Measurements from ENCODE around the gene RNF41. TPM values are rescaled to one million over a fixed set of nuclear protein-coding genes. Genes with fewer than 3 reads are reported as not detected.
"Not testable (repeated sequence)": the region's sequence is repeated elsewhere in the genome, so short reads cannot be mapped to it uniquely, and the experiment has no call there.

The RNF41 gene
- total RNA-seq, 2 donors from 2014 or later: 42.8 to 49.4 TPM

GRCh38 chr12:56159482-56160192, 62.1 kb downstream of the RNF41 start:
- intact Hi-C loops (cut with DNase I): loop anchor here in 1 of 2 donors (2.0 to 5.0 kb wide), 3 partner anchors 29 to 42 kb away; partner anchors contain the start of genes ESYT1, RPL41, SMARCC2 and ZC3H10
- no peak for DNase-seq
- ATAC-seq: no peak

GRCh38 chr12:56158926-56159461, 62.7 kb downstream of the RNF41 start:
- intact Hi-C loops (cut with DNase I): loop anchor here in 1 of 2 donors (2.0 to 5.0 kb wide), 3 partner anchors 30 to 42 kb away; partner anchors contain the start of genes ESYT1, RPL41, SMARCC2 and ZC3H10

DNA sequence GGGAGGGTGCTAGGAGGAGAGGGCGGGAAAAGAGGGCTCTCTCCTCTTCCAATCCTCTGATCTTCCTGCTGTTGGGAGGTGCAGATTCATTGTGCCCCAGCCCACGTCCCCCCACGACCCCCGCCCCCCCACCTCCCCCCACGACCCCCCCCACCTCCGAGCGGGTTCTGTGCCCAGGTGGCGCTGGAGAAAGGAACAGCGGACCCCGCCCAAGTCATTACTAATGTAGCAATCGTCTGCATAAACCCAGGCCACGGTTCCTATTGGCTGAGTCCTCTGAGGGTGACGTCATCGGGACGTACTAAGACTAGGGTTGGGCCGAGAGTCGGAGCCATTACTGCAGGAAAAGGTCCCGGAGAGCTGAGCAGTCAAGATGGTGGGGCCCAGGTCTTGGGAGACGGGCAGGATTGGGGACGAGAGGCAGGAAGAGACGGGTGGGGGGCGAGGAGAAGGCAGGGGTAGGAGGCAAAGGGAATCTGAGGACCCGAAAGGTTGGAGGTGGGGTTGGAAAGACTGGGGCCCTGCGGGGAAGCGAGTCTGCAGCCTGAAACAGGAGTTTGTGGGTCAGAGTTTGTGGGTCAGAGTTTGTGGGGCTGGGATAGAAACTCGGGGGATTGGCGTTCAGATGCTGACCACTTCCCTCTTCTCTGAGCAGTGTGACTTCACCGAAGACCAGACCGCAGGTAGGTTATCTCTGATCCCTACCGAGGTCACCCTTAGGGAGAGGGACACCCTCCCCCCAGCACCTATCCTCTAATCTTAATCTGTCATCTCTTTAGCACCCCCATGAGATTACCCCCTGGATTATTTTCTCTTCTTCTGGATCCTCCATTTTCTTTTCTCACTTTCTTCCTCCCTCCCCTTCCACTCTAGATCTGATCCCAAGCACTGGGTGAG, 63.4 kb downstream of the RNF41 start, which contains the start of gene MYL6:
MYL6 (plus strand) TSS at position 331 of the 897 bp plus-strand sequence; CDS start at position 374, 43 bp downstream.
- intact Hi-C loops (cut with DNase I): loop anchor here in 1 of 2 donors (2.0 to 5.0 kb wide), 3 partner anchors 29 to 41 kb away; partner anchors contain the start of genes ESYT1, RPL41, SMARCC2 and ZC3H10
- ATAC-seq (peak; percentile 91), DNase-seq (peak; percentile 97)

More at GRCh38 chr12:56158926-56159461, 62.7 kb downstream of the RNF41 start:
- peak; percentile 70 to 72 for ATAC-seq
- peak; percentile 90 for DNase-seq

DNA sequence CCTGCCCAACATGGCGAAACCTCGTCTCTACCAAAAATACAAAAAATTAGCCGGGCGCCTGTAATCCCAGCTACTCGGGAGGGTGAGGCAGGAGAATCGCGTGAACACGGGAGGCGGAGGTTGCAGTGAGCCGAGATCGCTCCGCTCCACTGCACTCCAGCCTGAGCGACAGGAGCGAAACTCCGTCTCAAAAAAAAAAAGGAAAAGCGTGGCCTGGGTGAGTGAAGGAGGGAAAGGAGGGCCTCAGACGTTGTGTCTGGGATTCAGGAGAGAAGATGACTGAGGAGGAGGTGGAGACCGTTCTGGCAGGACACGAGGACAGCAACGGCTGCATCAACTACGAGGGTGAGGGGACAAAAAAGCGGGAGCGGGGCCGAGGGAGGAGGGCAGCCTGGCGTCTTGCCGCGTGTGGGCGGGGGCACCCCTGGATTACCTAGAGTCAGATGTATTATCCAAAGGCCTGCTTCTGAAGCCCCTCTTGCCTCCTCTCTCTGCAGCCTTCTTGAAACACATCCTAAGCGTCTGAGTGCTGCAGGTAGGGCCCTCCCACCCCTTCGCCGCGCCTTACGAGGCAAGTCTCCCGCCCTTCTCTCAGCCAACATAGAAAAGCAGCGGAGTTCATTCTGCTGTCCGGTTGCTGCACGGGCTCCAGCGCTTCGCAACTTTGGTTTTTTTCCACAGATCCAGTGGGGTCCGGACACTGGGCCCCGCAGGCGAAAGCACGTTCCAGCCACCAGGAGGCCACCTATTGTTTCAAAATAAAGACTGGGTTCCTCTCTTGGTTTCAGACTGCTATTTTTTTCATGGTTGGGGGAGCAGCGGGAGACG, 64.3 kb downstream of the RNF41 start:
- ATAC-seq (peak; percentile 42 to 51), DNase-seq (peak; percentile 81)
- intact Hi-C loops (cut with DNase I): loop anchor here in 1 of 2 donors (2.0 to 5.0 kb wide), 3 partner anchors 29 to 40 kb away; partner anchors contain the start of genes ESYT1, RPL41, SMARCC2 and ZC3H10

DNA sequence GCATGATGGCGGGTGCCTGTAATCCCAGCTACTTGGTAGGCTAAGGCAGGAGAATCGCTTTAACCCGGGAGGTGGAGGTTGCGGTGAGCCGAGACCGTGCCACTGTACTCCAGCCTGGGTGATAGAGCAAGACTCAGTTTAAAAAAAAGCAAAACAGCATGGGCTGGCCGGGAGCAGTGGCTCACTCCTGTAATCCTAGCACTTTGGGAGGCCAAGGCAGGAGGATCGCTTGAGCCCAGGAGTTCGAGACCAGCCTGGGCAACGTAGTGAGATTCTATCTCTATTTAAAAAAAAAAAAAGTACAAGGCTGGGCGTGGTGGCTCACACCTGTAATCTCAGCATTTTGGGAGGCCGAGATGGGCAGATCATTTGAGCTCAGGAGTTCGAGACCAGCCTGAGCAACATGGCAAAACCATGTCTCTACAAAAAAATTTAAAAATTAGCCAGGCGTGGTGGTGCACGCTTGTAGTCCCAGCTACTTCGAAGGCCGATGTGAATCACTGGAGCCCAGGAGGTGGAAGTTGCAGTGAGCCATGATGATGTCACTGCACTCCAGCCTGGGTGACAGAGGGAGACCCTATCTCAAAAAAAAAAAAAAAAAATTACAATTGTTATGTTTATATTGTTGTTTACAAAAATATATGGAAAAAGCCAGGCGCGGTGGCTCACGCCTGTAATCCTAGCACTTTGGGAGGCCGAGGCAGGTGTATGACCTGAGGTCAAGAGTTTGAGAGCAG, 65.1 kb downstream of the RNF41 start:
- ATAC-seq, DNase-seq: not testable (repeated sequence)
- intact Hi-C loops (cut with DNase I): loop anchor here in 1 of 2 donors (5.0 kb wide), 1 partner anchor 39 kb away; the partner anchor contains the start of genes RPL41 and ZC3H10

- intact Hi-C loops (cut with DNase I): loop anchor here in 1 of 2 donors (5.0 kb wide), 1 partner anchor 38 kb away; the partner anchor contains the start of genes RPL41 and ZC3H10
- no peak for DNase-seq
These were observed 66.4 kb downstream of the RNF41 start for GRCh38 chr12:56155256-56155845.

DNA sequence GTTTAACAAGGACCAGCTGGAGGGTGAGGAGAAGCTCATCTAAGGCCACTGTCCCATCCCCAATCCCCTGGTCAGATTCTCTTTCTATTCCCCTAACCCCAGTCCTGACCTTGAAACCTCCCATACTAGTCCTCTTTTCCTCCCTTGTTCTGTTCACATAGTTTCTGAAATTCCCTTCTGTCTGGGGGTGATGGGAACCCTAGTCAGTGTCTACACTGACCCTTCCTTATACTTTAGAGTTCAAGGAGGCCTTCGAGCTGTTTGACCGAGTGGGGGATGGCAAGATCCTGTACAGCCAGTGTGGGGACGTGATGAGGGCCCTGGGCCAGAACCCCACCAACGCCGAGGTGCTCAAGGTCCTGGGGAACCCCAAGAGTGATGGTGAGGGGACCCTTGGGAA, 66.9 kb downstream of the RNF41 start:
- no peak for DNase-seq
- ATAC-seq: no peak
- intact Hi-C loops (cut with DNase I): loop anchor here in 1 of 2 donors (5.0 kb wide), 1 partner anchor 38 kb away; the partner anchor contains the start of genes RPL41 and ZC3H10

More at GRCh38 chr12:56155256-56155845, 66.4 kb downstream of the RNF41 start:
- no peak for ATAC-seq

GRCh38 chr12:56154246-56154771, 67.4 kb downstream of the RNF41 start:
- DNase-seq (no peak), ATAC-seq (no peak)
- intact Hi-C loops (cut with DNase I): no loop called here

DNA sequence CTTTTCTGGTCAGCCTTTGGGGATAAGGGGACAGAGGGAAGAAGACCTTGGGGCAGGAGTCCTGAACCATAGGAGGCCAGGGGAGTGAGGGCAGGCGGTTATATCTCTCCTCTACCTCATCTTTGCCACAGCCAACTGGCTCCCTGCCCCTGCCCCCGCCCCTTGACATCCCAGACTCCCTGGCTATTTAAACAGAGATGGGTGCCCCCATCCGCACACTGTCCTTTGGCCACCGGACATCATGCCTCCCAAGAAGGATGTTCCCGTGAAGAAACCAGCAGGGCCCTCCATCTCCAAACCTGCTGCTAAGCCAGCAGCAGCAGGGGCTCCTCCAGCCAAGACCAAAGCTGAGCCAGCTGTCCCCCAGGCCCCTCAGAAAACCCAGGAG, 68.0 kb downstream of the RNF41 start:
- ATAC-seq (no peak), DNase-seq (no peak)
- intact Hi-C loops (cut with DNase I): no loop called here

- intact Hi-C loops (cut with DNase I): no loop called here
- DNase-seq (no peak), ATAC-seq (no peak)
These were observed 68.7 kb downstream of the RNF41 start for GRCh38 chr12:56152756-56153677.

Other genes starting within 250 kb of the RNF41 start
- gene RAB5B, start 247.8 kb downstream of the RNF41 start, total RNA-seq: 100 to 1,000 TPM; 105 to 114 TPM
- 10 to 100 TPM; 20.3 to 29.8 TPM for gene SUOX, start 224.6 kb downstream of the RNF41 start, total RNA-seq
- gene IKZF4, start 200.9 kb downstream of the RNF41 start, total RNA-seq: 1 to 10 TPM; 6.2 to 6.7 TPM
- 10 to 100 TPM; 28.5 to 47.1 TPM for gene RPS26, start 180.0 kb downstream of the RNF41 start, total RNA-seq
- 1 to 10 TPM; 5.2 TPM for gene ERBB3, start 141.8 kb downstream of the RNF41 start, total RNA-seq
- gene PA2G4, start 117.4 kb downstream of the RNF41 start, total RNA-seq: 10 to 100 TPM; 60.4 to 83.9 TPM
- gene RPL41, start 105.3 kb downstream of the RNF41 start, total RNA-seq: 1,000 to 10,000 TPM; 2,192 to 2,337 TPM
- gene ZC3H10, start 103.7 kb downstream of the RNF41 start, total RNA-seq: 1 to 10 TPM; 6.6 to 7.6 TPM
- gene ESYT1, start 93.7 kb downstream of the RNF41 start, total RNA-seq: 10 to 100 TPM; 54.1 to 63.9 TPM
- gene MYL6B, start 69.3 kb downstream of the RNF41 start, total RNA-seq: 10 to 100 TPM; 40.5 to 42.5 TPM
- gene MYL6, start 63.6 kb downstream of the RNF41 start, total RNA-seq: 1,000 to 10,000 TPM; 1,071 to 1,319 TPM
- gene SMARCC2, start 32.4 kb downstream of the RNF41 start, total RNA-seq: 10 to 100 TPM; 65.2 to 68.5 TPM
- 10 to 100 TPM; 19.4 to 21.7 TPM for gene NABP2, start 2.4 kb upstream of the RNF41 start, total RNA-seq
- gene SLC39A5, start 8.1 kb upstream of the RNF41 start, total RNA-seq: not detected
- 10 to 100 TPM; 20.3 to 24.1 TPM for gene ANKRD52, start 36.5 kb upstream of the RNF41 start, total RNA-seq
- 10 to 100 TPM; 76.2 to 98.3 TPM for gene COQ10A, start 45.0 kb upstream of the RNF41 start, total RNA-seq
- 100 to 1,000 TPM; 526 to 581 TPM for gene CS, start 78.4 kb upstream of the RNF41 start, total RNA-seq
- gene CNPY2, start 94.1 kb upstream of the RNF41 start, total RNA-seq: 10 to 100 TPM; 54.1 to 60.7 TPM
- 10 to 100 TPM; 38.5 to 39.4 TPM for gene PAN2, start 112.1 kb upstream of the RNF41 start, total RNA-seq
- gene IL23A, start 117.0 kb upstream of the RNF41 start, total RNA-seq: not detected
- 10 to 100 TPM; 52.2 to 68.1 TPM for gene STAT2, start 138.2 kb upstream of the RNF41 start, total RNA-seq
- gene APOF, start 140.9 kb upstream of the RNF41 start, total RNA-seq: not detected
- gene TIMELESS, start 227.5 kb upstream of the RNF41 start, total RNA-seq: 1 to 10 TPM; 3.3 to 4.0 TPM
- under 1 TPM in 1 of 2 donors, not detected in 1; 0.50 TPM for gene MIP, start 232.7 kb upstream of the RNF41 start, total RNA-seq
- 1 to 10 TPM; 2.3 to 3.2 TPM for gene SPRYD4, start 246.7 kb upstream of the RNF41 start, total RNA-seq